GM12878 (cell line): ENCODE results near the gene LRR1.

Experiments used
- HDAC2 ChIP-seq: fragments of 200-600 bp; sonication (generic); IDR thresholded peaks from 2 replicates; pipeline ENCODE4 v1.6.1; 2017
- RBBP5 ChIP-seq: fragments of 200-600 bp; sonication (generic); conservative IDR thresholded peaks from 2 replicates; pipeline ENCODE4 v1.6.1; 2016

GRCh38 chr14:49589387-49589786, 9.4 kb upstream of the LRR1 start:
- TF ChIP-seq RBBP5 (no peak), HDAC2 (no peak)
